Astrocyte (in vitro differentiated cells and primary cell): ENCODE data around the gene ASB8. TPM values are rescaled to one million over a fixed set of nuclear protein-coding genes. Genes with fewer than 3 reads are reported as not detected.
A peak's percentile ranks its signal among the peaks of the same experiment; 100 is the strongest.

ENCODE experiments used
- DNase-seq: peaks from one replicate; pipeline ENCODE4 v3.0.0-alpha.2; 2010; ENCODE audit warnings: low read depth
- FAIRE-seq: peaks from 2 replicates; lab custom pipeline; 2011; peaks lifted over from hg19 to GRCh38; lab: Jason Lieb, UNC
- H2AFZ ChIP-seq: 2 replicates; pipeline ENCODE4 v1.6.0; 2012; ENCODE audit warnings: low read depth, low read length, inconsistent platforms
- H3K27ac ChIP-seq: 2 replicates; pipeline ENCODE4 v1.5.1; 2011; ENCODE audit warnings: low read depth, low read length, inconsistent platforms
- H3K27me3 ChIP-seq: 2 replicates; pipeline ENCODE4 v1.6.0; 2011; ENCODE audit warnings: low read length, inconsistent platforms; ENCODE audit not compliant: insufficient read depth
- H3K36me3 ChIP-seq: 2 replicates; pipeline ENCODE4 v1.5.1; 2011; ENCODE audit warnings: low read length, inconsistent platforms; ENCODE audit not compliant: insufficient read depth
- H3K4me1 ChIP-seq: 2 replicates; pipeline ENCODE4 v1.5.1; 2011; ENCODE audit warnings: low read length, inconsistent platforms; ENCODE audit not compliant: insufficient read depth
- H3K4me2 ChIP-seq: 2 replicates; pipeline ENCODE4 v1.6.0; 2012; ENCODE audit warnings: low read length, inconsistent platforms
- H3K4me3 ChIP-seq: 2 replicates; pipeline ENCODE4 v1.5.1; 2011; ENCODE audit warnings: low read depth, mild to moderate bottlenecking, low read length, inconsistent platforms; ENCODE audit not compliant: insufficient read depth
- H3K79me2 ChIP-seq: 2 replicates; pipeline ENCODE4 v1.6.0; 2012; ENCODE audit warnings: mild to moderate bottlenecking, low read length, inconsistent platforms; ENCODE audit not compliant: insufficient read depth
- H3K9ac ChIP-seq: 2 replicates; pipeline ENCODE4 v1.6.0; 2012; ENCODE audit warnings: mild to moderate bottlenecking, low read length, inconsistent platforms
- H3K9me3 ChIP-seq: 2 replicates; pipeline ENCODE4 v1.5.1; 2012; ENCODE audit warnings: low read depth, mild to moderate bottlenecking, low read length, inconsistent platforms; ENCODE audit not compliant: insufficient read depth
- H4K20me1 ChIP-seq: 2 replicates; pipeline ENCODE4 v1.6.0; 2012; ENCODE audit warnings: low read length, inconsistent platforms; ENCODE audit not compliant: insufficient read depth
- H3K27ac Mint-ChIP-seq: one replicate; pipeline ENCODE4 v1.8.0; 2021; ENCODE audit warnings: mild to moderate bottlenecking, mixed read lengths; ENCODE audit not compliant: unreplicated experiment
- H3K27me3 Mint-ChIP-seq: one replicate; pipeline ENCODE4 v1.8.0; 2021; ENCODE audit warnings: low read depth, mixed read lengths; ENCODE audit not compliant: unreplicated experiment
- H3K36me3 Mint-ChIP-seq: one replicate; pipeline ENCODE4 v1.8.0; 2021; ENCODE audit warnings: low read depth, mixed read lengths; ENCODE audit not compliant: unreplicated experiment
- H3K4me1 Mint-ChIP-seq: one replicate; pipeline ENCODE4 v1.8.0; 2021; ENCODE audit warnings: low read depth, mixed read lengths; ENCODE audit not compliant: unreplicated experiment
- H3K4me3 Mint-ChIP-seq: one replicate; pipeline ENCODE4 v1.8.0; 2021; ENCODE audit warnings: mild to moderate bottlenecking, moderate library complexity, mixed read lengths; ENCODE audit not compliant: unreplicated experiment
- H3K9me3 Mint-ChIP-seq: one replicate; pipeline ENCODE4 v1.8.0; 2021; ENCODE audit warnings: mild to moderate bottlenecking, mixed read lengths; ENCODE audit not compliant: unreplicated experiment
- EZH2 ChIP-seq: IDR thresholded peaks from 2 replicates; pipeline ENCODE4 v1.6.1; 2012; ENCODE audit warnings: mild to moderate bottlenecking, low read length, inconsistent platforms; ENCODE audit not compliant: insufficient read depth
- total RNA-seq: library from RNA; stranded (reverse); gene quantifications from 2 replicates; pipeline ENCODE4 v1.2.1, GENCODE V29; 2021
- TF ChIP-seq, protein P1 (sequence below): IDR thresholded peaks from 2 replicates; pipeline ENCODE4 v1.5.1; 2011; ENCODE audit warnings: low read depth, mild to moderate bottlenecking, inconsistent platforms, low read length, moderate library complexity; ENCODE audit not compliant: insufficient read depth

The ASB8 gene
- total RNA-seq, 1 donor from 2014 or later = 29.9 TPM

GRCh38 chr12:48106681-48107613, 50.4 kb downstream of the ASB8 start:
- Histone ChIP-seq H3K9me3 (no peaks in the 10 kb centered on the region), H3K27me3 (no peaks in the 10 kb centered on the region), H3K9ac (peak overlapping the region; percentile 95), H3K4me2 (peak overlapping the region; percentile 94), H2AFZ (peak overlapping the region; percentile 98), H3K4me3 (peak overlapping the region; percentile 90), H3K4me1 (peaks cover 8% of the 10 kb centered on the region), H3K79me2 (peaks cover 42% of the 10 kb centered on the region), H3K36me3 (no peaks in the 10 kb centered on the region), H4K20me1 (no peaks in the 10 kb centered on the region), H3K27ac (peak overlapping the region; percentile 96)
- H3K9me3 Mint-ChIP-seq = no peaks in the 10 kb centered on the region
- H3K4me1 Mint-ChIP-seq = peaks cover 14% of the 10 kb centered on the region
- no peaks in the 10 kb centered on the region for H3K36me3 Mint-ChIP-seq
- peak overlapping the region; percentile 90 for H3K4me3 Mint-ChIP-seq
- no peaks in the 10 kb centered on the region for H3K27me3 Mint-ChIP-seq
- peak overlapping the region; percentile 99 for H3K27ac Mint-ChIP-seq
- DNase-seq (no peak), FAIRE-seq (no peak)
- no peak for TF ChIP-seq EZH2
- TF ChIP-seq, protein P1, sequence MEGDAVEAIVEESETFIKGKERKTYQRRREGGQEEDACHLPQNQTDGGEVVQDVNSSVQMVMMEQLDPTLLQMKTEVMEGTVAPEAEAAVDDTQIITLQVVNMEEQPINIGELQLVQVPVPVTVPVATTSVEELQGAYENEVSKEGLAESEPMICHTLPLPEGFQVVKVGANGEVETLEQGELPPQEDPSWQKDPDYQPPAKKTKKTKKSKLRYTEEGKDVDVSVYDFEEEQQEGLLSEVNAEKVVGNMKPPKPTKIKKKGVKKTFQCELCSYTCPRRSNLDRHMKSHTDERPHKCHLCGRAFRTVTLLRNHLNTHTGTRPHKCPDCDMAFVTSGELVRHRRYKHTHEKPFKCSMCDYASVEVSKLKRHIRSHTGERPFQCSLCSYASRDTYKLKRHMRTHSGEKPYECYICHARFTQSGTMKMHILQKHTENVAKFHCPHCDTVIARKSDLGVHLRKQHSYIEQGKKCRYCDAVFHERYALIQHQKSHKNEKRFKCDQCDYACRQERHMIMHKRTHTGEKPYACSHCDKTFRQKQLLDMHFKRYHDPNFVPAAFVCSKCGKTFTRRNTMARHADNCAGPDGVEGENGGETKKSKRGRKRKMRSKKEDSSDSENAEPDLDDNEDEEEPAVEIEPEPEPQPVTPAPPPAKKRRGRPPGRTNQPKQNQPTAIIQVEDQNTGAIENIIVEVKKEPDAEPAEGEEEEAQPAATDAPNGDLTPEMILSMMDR = no peak

DNA sequence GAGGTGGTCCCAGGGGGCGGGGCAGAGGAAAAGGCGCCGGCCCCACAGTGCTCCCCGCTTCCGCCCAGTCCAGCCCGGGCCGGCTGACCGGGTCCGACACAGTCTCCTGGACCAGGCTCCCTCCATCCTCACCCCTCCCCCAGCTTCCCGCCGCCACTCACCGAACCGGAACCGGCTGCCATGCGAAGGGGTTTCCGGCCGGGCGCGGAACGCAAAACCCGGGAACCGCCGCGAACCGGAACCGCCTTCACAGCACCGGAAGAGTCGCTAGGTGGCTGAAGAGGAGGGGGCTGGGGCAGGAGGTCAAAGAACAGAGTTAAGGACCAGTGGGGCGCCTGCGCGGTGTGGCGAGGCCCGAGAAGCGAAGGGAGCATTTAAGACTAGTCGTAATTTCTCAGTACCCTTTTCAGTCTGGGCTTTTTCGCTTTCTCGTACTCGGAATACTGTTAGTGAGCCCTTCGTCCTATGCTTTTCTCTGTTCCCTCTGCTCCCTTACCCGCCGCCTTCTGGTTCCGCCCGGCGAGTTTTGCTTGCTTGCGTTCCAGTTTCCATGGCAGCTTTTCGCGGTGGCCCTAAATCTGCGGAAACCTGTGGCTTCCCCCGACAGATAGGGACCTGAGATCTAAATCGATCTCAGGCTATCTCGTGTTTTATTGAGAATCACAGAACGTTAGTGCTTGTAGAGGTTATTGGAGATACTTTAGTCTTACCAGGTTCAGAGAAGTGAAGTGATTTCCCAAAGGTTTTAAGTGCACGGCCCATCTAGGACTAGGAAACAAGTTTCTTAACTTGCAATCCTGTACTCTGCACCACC, 51.2 kb downstream of the ASB8 start, which contains the start of gene SENP1:
SENP1 (minus strand) TSS at position 213 of the 814 bp plus-strand sequence. CDS start 4,607 bp downstream, outside the sequence.
- Histone ChIP-seq H3K4me2 (peak within 1 kb of the TSS; percentile 94), H3K9me3 (no peaks in the 10 kb centered on the region), H3K79me2 (peaks cover 50% of the 10 kb centered on the region), H3K27ac (peak within 1 kb of the TSS; percentile 96), H3K36me3 (no peaks in the 10 kb centered on the region), H3K9ac (peak within 1 kb of the TSS; percentile 95), H3K4me3 (peak within 1 kb of the TSS; percentile 90), H3K27me3 (no peaks in the 10 kb centered on the region), H2AFZ (peak within 1 kb of the TSS; percentile 98), H3K4me1 (peaks cover 8% of the 10 kb centered on the region), H4K20me1 (no peaks in the 10 kb centered on the region)
- H3K27me3 Mint-ChIP-seq = no peaks in the 10 kb centered on the region
- H3K9me3 Mint-ChIP-seq = no peaks in the 10 kb centered on the region
- no peak for TF ChIP-seq EZH2
- TF ChIP-seq, protein P1 = no peak
- peaks cover 14% of the 10 kb centered on the region for H3K4me1 Mint-ChIP-seq
- peak within 1 kb of the TSS; percentile 99 for H3K27ac Mint-ChIP-seq
- H3K36me3 Mint-ChIP-seq = no peaks in the 10 kb centered on the region
- DNase-seq = peak; percentile 79
- no peak for FAIRE-seq
- peak within 1 kb of the TSS; percentile 90 for H3K4me3 Mint-ChIP-seq
